K562 (cell line): Measurements from ENCODE around the gene GMDS. TPM values are rescaled to one million over a fixed set of nuclear protein-coding genes. Genes with fewer than 3 reads are reported as not detected.

Experiments used
- ATAC-seq: fragments of 200-7000 bp; cut with Tn5 transposase; 3 replicates; pipeline ENCODE4 v1.9.1; 2020; ENCODE audit warnings: moderate library complexity
- BruUV-seq: library from RNA; stranded (reverse); fragments of 400-500 nt; replicated peaks from 2 replicates; lab custom pipeline; 2021; lab: Mats Ljungman, UMichigan
- CTCF ChIA-PET: fragments of 300-600 bp; formaldehyde crosslinking; extraction: SDS; loops from one replicate; lab custom pipeline; 2021; ENCODE audit warnings: low intra/inter-chr PET ratio; lab: Yijun Ruan, JAX
- POLR2A ChIA-PET: fragments of 300-600, 350-650 bp; sonication (Branson Sonifier 250); formaldehyde crosslinking; extraction: SDS; loops from one replicate; lab custom pipeline; 2021; ENCODE audit warnings: antibody characterized with exemption, inconsistent platforms; lab: Yijun Ruan, JAX
- DNase-seq, 4 experiments: peaks; one replicate each; pipeline versions ENCODE4 v3.0.0 to v3.0.0-alpha.2; 2011 to 2018; ENCODE audit warnings: low spot score in 3 of 4, mixed read lengths in 3 of 4; ENCODE audit errors: extremely low read depth in 1 of 4
- FAIRE-seq: peaks from 2 replicates; lab custom pipeline; 2011; peaks lifted over from hg19 to GRCh38; lab: Jason Lieb, UNC
- H2AFZ ChIP-seq: 2 replicates; pipeline ENCODE4 v1.6.0; 2011; ENCODE audit warnings: low read depth, low read length, control low read depth, inconsistent platforms
- H3K27ac ChIP-seq: fragments of 200-600 bp; 3 replicates; pipeline ENCODE4 v1.8.0; 2011; ENCODE audit warnings: low read depth, mild to moderate bottlenecking, control low read depth, inconsistent platforms, low read length, moderate library complexity, mixed read lengths; ENCODE audit errors: extremely low read depth
- H3K27me3 ChIP-seq, 2 experiments: fragments of 300-600 bp in 1 of 2; 2 replicates in 1 of 2; 3 replicates in 1 of 2; pipeline versions ENCODE4 v1.6.0 to v1.8.0; 2011; ENCODE audit warnings: inconsistent platforms in 2 of 2, low read length in 2 of 2, mild to moderate bottlenecking in 1 of 2, mixed read lengths in 1 of 2, moderate library complexity in 1 of 2; ENCODE audit not compliant: control insufficient read depth in 2 of 2, insufficient read depth in 2 of 2
- H3K36me3 ChIP-seq: fragments of 300-600 bp; 3 replicates; pipeline ENCODE4 v1.8.0; 2011; ENCODE audit warnings: mild to moderate bottlenecking, low read length, inconsistent platforms; ENCODE audit not compliant: control insufficient read depth, insufficient read depth
- H3K4me1 ChIP-seq, 2 experiments: fragments of 200-600 bp in 1 of 2; replicated peaks in 1 of 2; 2 replicates in 1 of 2; 3 replicates in 1 of 2; pipeline versions ENCODE4 v1.5.1 to v1.8.0; 2011; ENCODE audit warnings: inconsistent platforms in 2 of 2, low read length in 2 of 2, mild to moderate bottlenecking in 1 of 2, mixed read lengths in 1 of 2, moderate library complexity in 1 of 2; ENCODE audit not compliant: control insufficient read depth in 2 of 2, insufficient read depth in 2 of 2
- H3K4me2 ChIP-seq: 2 replicates; pipeline ENCODE4 v1.6.1; 2011; ENCODE audit warnings: low read length, control low read depth, inconsistent platforms, mixed read lengths; ENCODE audit not compliant: insufficient read depth
- H3K4me3 ChIP-seq: fragments of 200-600 bp; sonication (generic), shearing (Covaris generic); 2 replicates; pipeline ENCODE4 v1.5.1; 2016; ENCODE audit warnings: control low read depth, inconsistent platforms
- H3K79me2 ChIP-seq: fragments of 200-600 bp; 3 replicates; pipeline ENCODE4 v1.8.0; 2011; ENCODE audit warnings: low read length, inconsistent platforms; ENCODE audit not compliant: control insufficient read depth, insufficient read depth
- H3K9ac ChIP-seq, 2 experiments: 2 replicates each; pipeline versions ENCODE4 v1.6.0 to v1.6.1; 2011; ENCODE audit warnings: low read depth in 2 of 2, low read length in 2 of 2, control low read depth in 1 of 2, inconsistent platforms in 1 of 2, mild to moderate bottlenecking in 1 of 2, mixed read lengths in 1 of 2; ENCODE audit not compliant: insufficient read depth in 1 of 2
- H3K9me1 ChIP-seq: one replicate; pipeline ENCODE4 v1.6.0; 2011; ENCODE audit warnings: inconsistent platforms, mild to moderate bottlenecking, low read length, moderate library complexity; ENCODE audit not compliant: control insufficient read depth, insufficient read depth
- H3K9me3 ChIP-seq: replicated peaks from 2 replicates; pipeline ENCODE4 v1.5.1; 2011; ENCODE audit warnings: low read depth, low read length, inconsistent platforms; ENCODE audit not compliant: control insufficient read depth, insufficient read depth
- H4K20me1 ChIP-seq: replicated peaks from 2 replicates; pipeline ENCODE4 v1.6.1; 2011; ENCODE audit warnings: low read length, inconsistent platforms, mixed read lengths; ENCODE audit not compliant: control insufficient read depth, insufficient read depth
- KLF1 ChIP-seq: fragments of 450-650 bp; IDR thresholded peaks from 2 replicates; pipeline ENCODE4 v1.6.1; 2016; ENCODE audit warnings: missing genetic modification characterization, missing compliant biosample characterization
- LARP7 ChIP-seq: fragments of 450-650 bp; IDR thresholded peaks from 2 replicates; pipeline ENCODE4 v1.6.1; 2016
- NR4A1 ChIP-seq, 2 experiments: fragments of 250-450 bp in 1 of 2; fragments of 450-650 bp in 1 of 2; sonication (Bioruptor Pico) in 1 of 2; IDR thresholded peaks; 2 replicates each; pipeline versions ENCODE4 v1.4.0 to v1.6.1; 2016 to 2020; ENCODE audit warnings: mild to moderate bottlenecking in 2 of 2, missing compliant biosample characterization in 1 of 2, missing genetic modification characterization in 1 of 2, moderate library complexity in 1 of 2
- PCBP2 ChIP-seq: fragments of 200-400 bp; formaldehyde crosslinking; IDR thresholded peaks from 2 replicates; pipeline ENCODE4 v1.6.1; 2018; ENCODE audit warnings: low read length, low read depth, mild to moderate bottlenecking, moderate library complexity; ENCODE audit not compliant: poor library complexity, severe bottlenecking
- PHB2 ChIP-seq: fragments of 450-650 bp; IDR thresholded peaks from 2 replicates; pipeline ENCODE4 v1.6.1; 2017; ENCODE audit warnings: low read depth
- RFX5 ChIP-seq: IDR thresholded peaks from 2 replicates; pipeline ENCODE4 v1.6.1; 2011; ENCODE audit warnings: low read depth, mild to moderate bottlenecking, improper control_type of control experiment, low read length
- RHOXF2B ChIP-seq: fragments of 250-450 bp; sonication (Bioruptor Pico); conservative IDR thresholded peaks from 2 replicates; pipeline ENCODE4 v1.5.1; 2021
- SMAD4 ChIP-seq: fragments of 250-450 bp; sonication (Bioruptor Pico); conservative IDR thresholded peaks from 2 replicates; pipeline ENCODE4 v1.8.0; 2021; ENCODE audit warnings: inconsistent platforms, mild to moderate bottlenecking, moderate library complexity
- SRSF9 ChIP-seq: fragments of 200-400 bp; formaldehyde crosslinking; IDR thresholded peaks from 2 replicates; pipeline ENCODE4 v1.6.1; 2017; ENCODE audit warnings: low read depth, low read length, borderline replicate concordance
- TCF7 ChIP-seq: sonication (generic); IDR thresholded peaks from 2 replicates; pipeline ENCODE4 v1.6.1; 2016; ENCODE audit warnings: antibody characterized with exemption, borderline replicate concordance
- THRB ChIP-seq: fragments of 450-650 bp; formaldehyde crosslinking; conservative IDR thresholded peaks from 2 replicates; pipeline ENCODE4 v1.4.0; 2022; ENCODE audit warnings: mild to moderate bottlenecking, missing genetic modification characterization
- ZNF655 ChIP-seq: fragments of 250-450 bp; sonication (Bioruptor Pico); IDR thresholded peaks from 2 replicates; pipeline ENCODE4 v1.5.0; 2021
- WGBS: fragments of 100-300 bp; shearing (Covaris generic); methylation state at CpG from one replicate; pipeline ENCODE4 v1.1.6; 2016; ENCODE audit warnings: low coverage, mixed read lengths; ENCODE audit not compliant: insufficient coverage; ENCODE audit errors: missing lambda C conversion rate; 5-methylcytosine and 5-hydroxymethylcytosine counted together
- in situ Hi-C: fragments of 300-500 bp; cut with MboI; formaldehyde crosslinking; loops from 4 replicates; pipeline ENCODE4 v1.15.0; 2018; ENCODE audit warnings: inconsistent platforms, mixed read lengths
- intact Hi-C: fragments of 100-400 bp; cut with micrococcal nuclease; formaldehyde crosslinking; loops from 2 replicates; pipeline ENCODE4 v1.14.2; 2022
- polyA plus RNA-seq, 8 experiments: library from polyadenylated mRNA; depleted of rRNA in 4 of 8; stranded (reverse) in 5 of 8; unstranded in 3 of 8; fragments of >200 nt; fragmentation: Nextera tagmentation in 2 of 8; fragmentation: Illumina TruSeq in 1 of 8; extraction: Ambion mirVana in 2 of 8; extraction: Trizol in 1 of 8; gene quantifications; 2 replicates each; pipeline versions ENCODE4 v1.2.1 to v1.2.3, GENCODE V29; 2011 to 2014; ENCODE audit warnings: inconsistent platforms in 1 of 8, missing spikeins in 1 of 8
- total RNA-seq, 7 experiments: library from RNA; depleted of rRNA in 6 of 7; stranded (reverse); fragments of >200 nt in 6 of 7; fragmentation: Illumina TruSeq in 2 of 7; extraction: Trizol in 2 of 7; gene quantifications; 2 replicates each; pipeline versions ENCODE4 v1.2.1 to v1.2.3, GENCODE V29; 2011 to 2021; ENCODE audit warnings: low replicate concordance in 1 of 7
- TF ChIP-seq, protein P1 (sequence below): fragments of 450-650 bp; IDR thresholded peaks from 2 replicates; pipeline ENCODE4 v1.6.1; 2016; ENCODE audit warnings: low read depth

GMDS gene
- total and polyA plus RNA-seq, 9 of the 15 experiments (the other 6 are each of a cell fraction or from before 2014, with no cell fraction given), result 0.48 to 31.8 (median 13.4) TPM

DNA sequence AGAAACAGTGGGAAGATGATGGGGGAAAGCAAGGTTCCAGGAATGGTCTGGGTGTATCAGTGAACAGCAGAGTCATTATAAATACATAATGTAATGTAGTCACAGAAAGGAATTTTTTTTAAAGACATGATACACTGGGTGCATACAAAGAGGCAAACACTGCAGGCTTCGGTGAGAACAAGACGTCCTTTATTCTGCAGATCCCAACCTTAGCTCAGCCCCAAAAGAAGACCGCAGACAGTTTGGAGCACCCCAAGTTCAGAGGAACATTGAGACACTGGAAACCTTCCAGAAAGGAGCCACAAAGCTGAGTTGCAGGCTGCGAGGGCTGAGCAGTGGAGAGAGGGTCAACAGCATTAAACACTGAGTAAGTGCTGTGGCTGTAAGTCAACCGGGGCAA, 666.3 kb downstream of the GMDS start:
- Histone ChIP-seq H3K79me2 (no peaks in the 10 kb centered on the region), H4K20me1 (no peaks in the 10 kb centered on the region), H3K9ac (no peak overlapping the region), H3K4me3 (no peak overlapping the region), H3K27ac (no peak overlapping the region), H3K27me3 (peaks cover 33 to 68% of the 10 kb centered on the region in 2 experiments), H3K4me2 (no peak overlapping the region), H3K9me3 (no peaks in the 10 kb centered on the region), H3K36me3 (no peaks in the 10 kb centered on the region), H3K4me1 (no peaks in the 10 kb centered on the region), H2AFZ (no peak overlapping the region), H3K9me1 (no peaks in the 10 kb centered on the region)
- 0% methylated on average over 5 of the region's 5 CpGs for WGBS
- intact Hi-C loops, result no loop called here
- ATAC-seq (no peak), DNase-seq (no peak), FAIRE-seq (no peak)
- ChIA-PET POLR2A (interaction anchor here (1.3 kb wide), 1 partner anchor 15 kb away, joined by 6 read pairs; no protein-coding TSS in a partner anchor), CTCF (no interaction called here)
- no TSS peak for BruUV-seq
- in situ Hi-C loops, result no loop called here
- TF ChIP-seq RFX5 (no peak), NR4A1 (CRISPR knock-in tag; IDR thresholded peaks at IDR 0.05) (no peak), NR4A1 (tag; IDR thresholded peaks at IDR 0.05) (no peak), SMAD4 (CRISPR knock-in tag) (no peak), ZNF655 (CRISPR knock-in tag) (no peak), LARP7 (no peak), KLF1 (no peak), SRSF9 (no peak), RHOXF2B (CRISPR knock-in tag) (no peak), PCBP2 (no peak), PHB2 (no peak), THRB (CRISPR knock-in tag) (no peak), TCF7 (no peak)
- TF ChIP-seq, protein P1, sequence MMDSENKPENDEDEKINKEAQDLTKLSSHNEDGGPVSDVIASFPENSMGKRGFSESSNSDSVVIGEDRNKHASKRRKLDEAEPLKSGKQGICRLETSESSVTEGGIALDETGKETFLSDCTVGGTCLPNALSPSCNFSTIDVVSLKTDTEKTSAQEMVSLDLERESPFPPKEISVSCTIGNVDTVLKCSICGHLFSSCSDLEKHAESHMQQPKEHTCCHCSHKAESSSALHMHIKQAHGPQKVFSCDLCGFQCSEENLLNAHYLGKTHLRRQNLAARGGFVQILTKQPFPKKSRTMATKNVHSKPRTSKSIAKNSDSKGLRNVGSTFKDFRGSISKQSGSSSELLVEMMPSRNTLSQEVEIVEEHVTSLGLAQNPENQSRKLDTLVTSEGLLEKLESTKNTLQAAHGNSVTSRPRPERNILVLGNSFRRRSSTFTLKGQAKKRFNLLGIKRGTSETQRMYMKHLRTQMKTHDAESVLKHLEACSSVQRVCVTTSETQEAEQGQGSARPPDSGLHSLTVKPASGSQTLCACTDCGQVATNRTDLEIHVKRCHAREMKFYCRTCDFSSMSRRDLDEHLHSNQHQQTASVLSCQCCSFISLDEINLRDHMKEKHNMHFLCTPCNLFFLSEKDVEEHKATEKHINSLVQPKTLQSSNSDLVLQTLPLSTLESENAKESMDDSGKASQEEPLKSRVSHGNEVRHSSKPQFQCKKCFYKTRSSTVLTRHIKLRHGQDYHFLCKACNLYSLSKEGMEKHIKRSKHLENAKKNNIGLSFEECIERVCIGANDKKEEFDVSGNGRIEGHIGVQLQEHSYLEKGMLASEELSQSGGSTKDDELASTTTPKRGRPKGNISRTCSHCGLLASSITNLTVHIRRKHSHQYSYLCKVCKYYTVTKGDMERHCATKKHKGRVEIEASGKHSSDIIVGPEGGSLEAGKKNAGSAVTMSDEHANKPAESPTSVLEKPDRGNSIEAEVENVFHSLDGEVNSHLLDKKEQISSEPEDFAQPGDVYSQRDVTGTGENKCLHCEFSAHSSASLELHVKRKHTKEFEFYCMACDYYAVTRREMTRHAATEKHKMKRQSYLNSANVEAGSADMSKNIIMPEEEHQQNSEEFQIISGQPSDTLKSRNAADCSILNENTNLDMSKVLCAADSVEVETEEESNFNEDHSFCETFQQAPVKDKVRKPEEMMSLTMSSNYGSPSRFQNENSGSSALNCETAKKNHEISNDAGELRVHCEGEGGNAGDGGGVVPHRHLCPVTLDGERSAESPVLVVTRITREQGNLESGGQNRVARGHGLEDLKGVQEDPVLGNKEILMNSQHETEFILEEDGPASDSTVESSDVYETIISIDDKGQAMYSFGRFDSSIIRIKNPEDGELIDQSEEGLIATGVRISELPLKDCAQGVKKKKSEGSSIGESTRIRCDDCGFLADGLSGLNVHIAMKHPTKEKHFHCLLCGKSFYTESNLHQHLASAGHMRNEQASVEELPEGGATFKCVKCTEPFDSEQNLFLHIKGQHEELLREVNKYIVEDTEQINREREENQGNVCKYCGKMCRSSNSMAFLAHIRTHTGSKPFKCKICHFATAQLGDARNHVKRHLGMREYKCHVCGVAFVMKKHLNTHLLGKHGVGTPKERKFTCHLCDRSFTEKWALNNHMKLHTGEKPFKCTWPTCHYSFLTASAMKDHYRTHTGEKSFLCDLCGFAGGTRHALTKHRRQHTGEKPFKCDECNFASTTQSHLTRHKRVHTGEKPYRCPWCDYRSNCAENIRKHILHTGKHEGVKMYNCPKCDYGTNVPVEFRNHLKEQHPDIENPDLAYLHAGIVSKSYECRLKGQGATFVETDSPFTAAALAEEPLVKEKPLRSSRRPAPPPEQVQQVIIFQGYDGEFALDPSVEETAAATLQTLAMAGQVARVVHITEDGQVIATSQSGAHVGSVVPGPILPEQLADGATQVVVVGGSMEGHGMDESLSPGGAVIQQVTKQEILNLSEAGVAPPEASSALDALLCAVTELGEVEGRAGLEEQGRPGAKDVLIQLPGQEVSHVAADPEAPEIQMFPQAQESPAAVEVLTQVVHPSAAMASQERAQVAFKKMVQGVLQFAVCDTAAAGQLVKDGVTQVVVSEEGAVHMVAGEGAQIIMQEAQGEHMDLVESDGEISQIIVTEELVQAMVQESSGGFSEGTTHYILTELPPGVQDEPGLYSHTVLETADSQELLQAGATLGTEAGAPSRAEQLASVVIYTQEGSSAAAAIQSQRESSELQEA, result no peak
